ENCODE measurements around the gene FFAR1.

DNA sequence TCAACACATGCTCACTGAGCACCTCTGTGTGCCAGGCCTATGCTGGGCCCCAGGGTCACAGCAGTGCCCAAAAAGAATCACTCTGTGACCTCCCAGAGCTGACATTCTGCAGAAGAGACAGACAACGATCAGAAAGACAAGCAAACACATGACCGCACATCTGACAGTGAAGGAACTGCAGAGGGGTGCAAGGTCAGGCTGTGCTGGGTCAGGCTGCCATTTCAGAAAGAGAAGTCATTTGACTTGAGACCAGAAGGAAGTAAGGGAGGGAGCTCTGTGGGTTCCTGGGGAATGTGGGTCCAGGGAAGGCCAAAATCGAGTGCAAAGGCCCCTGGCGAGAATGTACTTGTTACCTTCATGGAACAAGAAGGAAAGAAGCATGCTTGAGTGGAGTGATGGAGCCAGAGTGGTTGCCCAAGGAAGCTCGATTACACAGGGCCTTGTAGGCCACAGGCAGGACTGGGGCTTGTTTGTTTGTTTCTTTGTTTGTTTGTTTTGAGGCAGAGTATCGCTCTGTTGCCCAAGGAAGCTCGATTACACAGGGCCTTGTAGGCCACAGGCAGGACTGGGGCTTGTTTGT lies 30.1 kb upstream of the FFAR1 start:
- TF ChIP-seq, protein P1, sequence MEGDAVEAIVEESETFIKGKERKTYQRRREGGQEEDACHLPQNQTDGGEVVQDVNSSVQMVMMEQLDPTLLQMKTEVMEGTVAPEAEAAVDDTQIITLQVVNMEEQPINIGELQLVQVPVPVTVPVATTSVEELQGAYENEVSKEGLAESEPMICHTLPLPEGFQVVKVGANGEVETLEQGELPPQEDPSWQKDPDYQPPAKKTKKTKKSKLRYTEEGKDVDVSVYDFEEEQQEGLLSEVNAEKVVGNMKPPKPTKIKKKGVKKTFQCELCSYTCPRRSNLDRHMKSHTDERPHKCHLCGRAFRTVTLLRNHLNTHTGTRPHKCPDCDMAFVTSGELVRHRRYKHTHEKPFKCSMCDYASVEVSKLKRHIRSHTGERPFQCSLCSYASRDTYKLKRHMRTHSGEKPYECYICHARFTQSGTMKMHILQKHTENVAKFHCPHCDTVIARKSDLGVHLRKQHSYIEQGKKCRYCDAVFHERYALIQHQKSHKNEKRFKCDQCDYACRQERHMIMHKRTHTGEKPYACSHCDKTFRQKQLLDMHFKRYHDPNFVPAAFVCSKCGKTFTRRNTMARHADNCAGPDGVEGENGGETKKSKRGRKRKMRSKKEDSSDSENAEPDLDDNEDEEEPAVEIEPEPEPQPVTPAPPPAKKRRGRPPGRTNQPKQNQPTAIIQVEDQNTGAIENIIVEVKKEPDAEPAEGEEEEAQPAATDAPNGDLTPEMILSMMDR (IDR thresholded peaks at IDR 0.05; ENCODE audit: poor library complexity, severe bottlenecking): no peak
- TF ChIP-seq EP300 (conservative IDR thresholded peaks at IDR 0.05; ENCODE audit: poor library complexity, severe bottlenecking): no peak
- TF ChIP-seq EZH2 (IDR thresholded peaks at IDR 0.05; ENCODE audit: borderline replicate concordance, insufficient read depth, low read length, poor library complexity, severe bottlenecking): no peak
- TF ChIP-seq POLR2AphosphoS5 (IDR thresholded peaks at IDR 0.05): no peak

Data from neural cell (in vitro differentiated cells).